Activated effector memory CD4-positive, alpha-beta T cell treated with anti-CD3 and anti-CD28 coated beads, Interleukin-2, amount 50 U/mL, for 16 hours (primary cell): ENCODE measurements around the gene SCNN1A.

ENCODE experiments used
- DNase-seq: peaks from one replicate; pipeline ENCODE4 v3.0.0-alpha.2; 2020

SCNN1A gene

GRCh38 chr12:6375269-6376078, at the start of gene SCNN1A:
Gene SCNN1A (minus strand): TSS chr12:6375563. CDS start chr12:6374783, 780 bp downstream.
- DNase-seq, result peak; percentile 54

GRCh38 chr12:6424866-6425265, 49.5 kb upstream of the SCNN1A start:
- no peak for DNase-seq

- DNase-seq, result no peak
Measured at GRCh38 chr12:6424008-6424347, 48.6 kb upstream of the SCNN1A start.

GRCh38 chr12:6423267-6424007, 48.1 kb upstream of the SCNN1A start:
- DNase-seq, result peak; percentile 89

- no peak for DNase-seq
Measured at GRCh38 chr12:6420364-6420763, 45.0 kb upstream of the SCNN1A start.

- DNase-seq, result no peak
Measured at GRCh38 chr12:6418796-6419195, 43.4 kb upstream of the SCNN1A start.

- no peak for DNase-seq
Measured at GRCh38 chr12:6416596-6416995, 41.2 kb upstream of the SCNN1A start.

- peak; percentile 10 for DNase-seq
Measured at GRCh38 chr12:6407236-6407954, 32.0 kb upstream of the SCNN1A start.

GRCh38 chr12:6405963-6406362, 30.6 kb upstream of the SCNN1A start:
- no peak for DNase-seq

GRCh38 chr12:6404390-6404789, 29.0 kb upstream of the SCNN1A start:
- no peak for DNase-seq

- DNase-seq, result peak; percentile 12
Measured at GRCh38 chr12:6399884-6400644, 24.7 kb upstream of the SCNN1A start.

- peak; percentile 21 for DNase-seq
Measured at GRCh38 chr12:6396031-6396430, 20.7 kb upstream of the SCNN1A start.

- DNase-seq, result peak; percentile 36
Measured at GRCh38 chr12:6394398-6394797, 19.0 kb upstream of the SCNN1A start.

- DNase-seq, result peak; percentile 17
Measured at GRCh38 chr12:6393109-6393508, 17.7 kb upstream of the SCNN1A start.

- DNase-seq, result no peak
Measured at GRCh38 chr12:6392504-6392903, 17.1 kb upstream of the SCNN1A start.

- DNase-seq, result no peak
Measured at GRCh38 chr12:6391013-6391412, 15.7 kb upstream of the SCNN1A start.

- no peak for DNase-seq
Measured at GRCh38 chr12:6390084-6390799, 14.9 kb upstream of the SCNN1A start.

GRCh38 chr12:6387541-6387940, 12.2 kb upstream of the SCNN1A start:
- no peak for DNase-seq

- DNase-seq, result no peak
Measured at GRCh38 chr12:6386491-6386890, 11.1 kb upstream of the SCNN1A start.

GRCh38 chr12:6386038-6386437, 10.7 kb upstream of the SCNN1A start:
- no peak for DNase-seq

- DNase-seq, result no peak
Measured at GRCh38 chr12:6384499-6385436, 9.4 kb upstream of the SCNN1A start.
